Activated naive CD4-positive, alpha-beta T cell treated with anti-CD3 and anti-CD28 coated beads, Interleukin-2, amount 50 U/mL, for 72 hours (primary cell): ENCODE results near the gene SFR1. TPM values are rescaled to one million over a fixed set of nuclear protein-coding genes. Genes with fewer than 3 reads are reported as not detected.

Experiments used
- ATAC-seq, 2 donors: fragments of 150-1000 bp; cut with Tn5 transposase; 2 replicates each; pipeline ENCODE4 v1.10.0; 2021; ENCODE audit warnings: mild to moderate bottlenecking in 2 of 2, moderate library complexity in 2 of 2
- DNase-seq, 2 donors: peaks; one replicate each; pipeline ENCODE4 v3.0.0; 2021 to 2022; ENCODE audit warnings: low spot score in 2 of 2
- H3K27ac Mint-ChIP-seq, 2 donors: one replicate each; pipeline ENCODE4 v1.8.0; 2022; ENCODE audit warnings: mild to moderate bottlenecking in 2 of 2, mixed read lengths in 2 of 2
- H3K36me3 Mint-ChIP-seq, 2 donors: one replicate each; pipeline ENCODE4 v1.8.0; 2022; ENCODE audit warnings: mixed read lengths in 2 of 2
- H3K9me3 Mint-ChIP-seq, 2 donors: one replicate each; pipeline ENCODE4 v1.8.0; 2022; ENCODE audit warnings: mixed read lengths in 2 of 2
- total RNA-seq, 2 donors: library from RNA; stranded (reverse); gene quantifications; one replicate each; pipeline ENCODE4 v1.2.3, GENCODE V29; 2022

The SFR1 gene, protein sequence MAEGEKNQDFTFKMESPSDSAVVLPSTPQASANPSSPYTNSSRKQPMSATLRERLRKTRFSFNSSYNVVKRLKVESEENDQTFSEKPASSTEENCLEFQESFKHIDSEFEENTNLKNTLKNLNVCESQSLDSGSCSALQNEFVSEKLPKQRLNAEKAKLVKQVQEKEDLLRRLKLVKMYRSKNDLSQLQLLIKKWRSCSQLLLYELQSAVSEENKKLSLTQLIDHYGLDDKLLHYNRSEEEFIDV
- total RNA-seq, result 10 to 100 TPM; 14.8 to 19.4 TPM

DNA sequence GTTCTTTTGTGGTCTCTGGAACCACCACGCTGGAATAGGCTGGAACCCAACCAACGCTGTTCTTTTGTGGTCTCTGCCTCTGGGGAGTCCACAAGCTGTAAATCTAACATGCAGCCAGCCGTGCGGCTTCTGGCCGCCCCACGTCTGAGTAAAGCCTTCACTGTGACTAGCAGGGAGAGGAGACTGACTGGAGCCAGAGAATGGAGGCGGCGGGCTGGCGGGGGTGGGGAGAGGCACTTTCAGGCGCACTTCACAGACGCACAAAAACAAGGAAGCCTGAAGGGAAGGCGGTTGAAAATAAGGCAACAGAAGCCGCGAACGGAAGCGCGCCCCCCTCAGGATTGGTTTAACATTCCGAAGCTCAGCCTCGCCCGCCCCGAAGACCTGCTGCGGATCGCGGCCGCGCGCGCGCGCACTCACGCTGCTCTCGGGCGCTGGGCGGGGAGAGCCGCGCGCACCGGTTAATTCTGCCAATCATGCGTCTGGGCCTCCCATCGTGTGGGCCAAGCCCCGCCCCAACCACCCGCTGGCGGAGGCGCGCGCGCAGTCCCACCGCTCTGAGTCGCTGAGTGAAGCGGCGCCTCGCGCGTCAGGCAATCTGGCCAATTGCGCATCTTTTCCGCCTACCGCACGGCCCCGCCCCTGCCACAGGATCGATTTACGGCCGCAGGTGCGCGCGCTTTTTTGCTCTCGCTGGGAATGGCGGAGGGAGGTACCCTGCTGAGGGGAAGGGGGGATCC lies at the start of gene SFR1:
SFR1 (plus strand) TSS at position 687 of the 740 bp plus-strand sequence; CDS start at position 700, 13 bp downstream.
- H3K9me3 Mint-ChIP-seq, result no peaks in the 10 kb centered on the region
- peak; percentile 88 to 94 for ATAC-seq
- H3K27ac Mint-ChIP-seq, result peak within 1 kb of the TSS; percentile 97 to 98
- peak; percentile 98 to 100 for DNase-seq
- H3K36me3 Mint-ChIP-seq, result peaks cover 3 to 5% of the 10 kb centered on the region in 2 donors

- Mint-ChIP-seq H3K9me3 (no peaks in the 10 kb centered on the region), H3K27ac (no peak overlapping the region), H3K36me3 (no peaks in the 10 kb centered on the region)
- ATAC-seq (no peak), DNase-seq (no peak)
Measured at GRCh38 chr10:104072786-104073185, 49.2 kb upstream of the SFR1 start.

DNA sequence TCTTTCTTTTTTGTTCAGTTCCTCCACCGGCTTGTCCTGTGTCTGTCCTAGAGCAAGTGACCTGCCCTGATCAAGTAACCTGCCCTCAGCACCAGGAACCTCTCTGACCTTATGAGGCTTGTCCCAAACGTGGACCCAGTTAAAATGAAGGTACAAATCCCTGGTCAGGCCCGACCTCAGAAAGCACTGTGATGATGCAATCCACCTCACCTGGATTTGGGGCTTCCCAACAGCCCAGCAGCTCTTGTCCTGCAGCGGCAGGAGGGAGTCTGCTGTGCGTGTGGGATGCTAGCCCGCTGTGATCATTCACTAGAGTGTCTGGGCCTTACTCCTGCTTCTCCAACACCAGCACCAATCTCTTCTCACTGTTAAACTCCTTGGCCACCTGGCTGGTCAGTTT lies 47.5 kb upstream of the SFR1 start:
- ATAC-seq, result no peak
- Mint-ChIP-seq H3K9me3 (no peaks in the 10 kb centered on the region), H3K36me3 (no peaks in the 10 kb centered on the region), H3K27ac (no peak overlapping the region)
- no peak for DNase-seq

DNA sequence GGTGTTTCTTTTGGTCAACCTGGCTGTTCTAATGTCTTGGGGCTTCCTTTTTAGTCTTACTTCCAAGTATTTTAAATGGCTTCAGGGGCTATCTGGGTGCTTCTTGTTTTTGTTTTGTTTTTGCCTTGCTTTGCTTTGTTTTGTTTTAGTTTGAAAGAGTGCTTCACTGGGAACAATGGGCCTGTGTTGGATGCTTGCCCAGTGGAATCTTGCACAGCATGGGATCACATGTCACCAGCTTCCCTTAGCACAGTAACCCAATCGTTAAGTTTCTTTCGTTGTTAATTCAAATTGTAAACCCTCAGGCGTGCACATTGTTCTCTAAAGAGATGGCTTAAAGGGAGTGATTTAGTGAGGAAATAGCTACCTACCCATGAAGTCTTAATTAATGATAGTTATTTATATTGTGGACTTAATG lies 45.2 kb upstream of the SFR1 start:
- Mint-ChIP-seq H3K36me3 (no peaks in the 10 kb centered on the region), H3K9me3 (no peaks in the 10 kb centered on the region), H3K27ac (no peak overlapping the region)
- DNase-seq (no peak), ATAC-seq (no peak)

- Mint-ChIP-seq H3K9me3 (no peaks in the 10 kb centered on the region), H3K36me3 (no peaks in the 10 kb centered on the region), H3K27ac (no peak overlapping the region)
- no peak for ATAC-seq
- no peak for DNase-seq
Measured at GRCh38 chr10:104077247-104077646, 44.7 kb upstream of the SFR1 start.

- DNase-seq, result no peak
- H3K36me3 Mint-ChIP-seq, result no peaks in the 10 kb centered on the region
- H3K27ac Mint-ChIP-seq, result no peak overlapping the region
- ATAC-seq, result no peak
- no peaks in the 10 kb centered on the region for H3K9me3 Mint-ChIP-seq
Measured at GRCh38 chr10:104077663-104078151, 44.3 kb upstream of the SFR1 start.

- DNase-seq (no peak), ATAC-seq (peak in 1 of 2 donors; percentile 66)
- no peak overlapping the region for H3K27ac Mint-ChIP-seq
- H3K36me3 Mint-ChIP-seq, result no peaks in the 10 kb centered on the region
- H3K9me3 Mint-ChIP-seq, result no peaks in the 10 kb centered on the region
Measured at GRCh38 chr10:104080762-104081161, 41.2 kb upstream of the SFR1 start.

GRCh38 chr10:104081998-104082397 lies 40.0 kb upstream of the SFR1 start:
- Mint-ChIP-seq H3K27ac (peak overlapping the region in 1 of 2 donors; percentile 39), H3K9me3 (no peaks in the 10 kb centered on the region), H3K36me3 (no peaks in the 10 kb centered on the region)
- DNase-seq, result no peak
- ATAC-seq, result no peak

- Mint-ChIP-seq H3K27ac (no peak overlapping the region), H3K36me3 (no peaks in the 10 kb centered on the region), H3K9me3 (no peaks in the 10 kb centered on the region)
- DNase-seq (no peak), ATAC-seq (no peak)
Measured at GRCh38 chr10:104084482-104085142, 37.4 kb upstream of the SFR1 start.

DNA sequence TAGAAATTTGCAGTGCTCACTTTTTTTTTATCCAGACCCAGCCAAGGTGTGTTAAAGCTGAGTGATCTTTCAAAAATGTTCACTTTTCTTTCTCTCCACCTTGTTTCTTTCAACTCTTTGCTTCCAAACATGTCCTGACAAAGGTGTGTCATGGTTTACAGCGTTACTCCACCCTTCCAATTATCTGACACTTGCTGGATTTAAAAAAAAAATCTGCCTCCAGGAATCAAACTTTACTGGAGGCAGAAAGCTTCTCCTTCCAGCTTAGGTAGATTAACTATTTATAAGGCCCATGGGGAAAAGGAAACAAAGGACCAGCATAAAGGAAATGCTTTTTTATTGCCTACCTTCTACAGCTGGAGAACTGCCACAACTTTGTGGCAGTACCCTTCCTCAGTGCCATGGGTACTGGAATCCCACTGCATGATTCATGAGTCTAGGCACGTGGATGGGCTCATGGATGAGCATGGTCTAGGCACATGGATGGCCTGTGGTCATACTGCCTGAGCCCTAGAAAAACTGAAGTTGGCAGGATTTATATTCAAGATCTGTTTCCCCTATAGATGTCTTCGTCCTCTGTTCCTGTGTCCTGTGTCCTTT lies 36.1 kb upstream of the SFR1 start, which contains the start of gene COL17A1:
COL17A1 (minus strand) TSS at position 80 of the 600 bp plus-strand sequence. CDS start 5,207 bp downstream, outside the sequence.
- H3K9me3 Mint-ChIP-seq, result no peaks in the 10 kb centered on the region
- ATAC-seq, result no peak

GRCh38 chr10:104088239-104088638 lies 33.7 kb upstream of the SFR1 start:
- Mint-ChIP-seq H3K9me3 (no peaks in the 10 kb centered on the region), H3K27ac (no peak overlapping the region), H3K36me3 (no peaks in the 10 kb centered on the region)
- no peak for DNase-seq
- no peak for ATAC-seq

More for the DNA sequence above, 36.1 kb upstream of the SFR1 start, which contains the start of gene COL17A1:
- no peak for DNase-seq
- Mint-ChIP-seq H3K36me3 (no peaks in the 10 kb centered on the region), H3K27ac (no peak within 1 kb of the TSS)

DNA sequence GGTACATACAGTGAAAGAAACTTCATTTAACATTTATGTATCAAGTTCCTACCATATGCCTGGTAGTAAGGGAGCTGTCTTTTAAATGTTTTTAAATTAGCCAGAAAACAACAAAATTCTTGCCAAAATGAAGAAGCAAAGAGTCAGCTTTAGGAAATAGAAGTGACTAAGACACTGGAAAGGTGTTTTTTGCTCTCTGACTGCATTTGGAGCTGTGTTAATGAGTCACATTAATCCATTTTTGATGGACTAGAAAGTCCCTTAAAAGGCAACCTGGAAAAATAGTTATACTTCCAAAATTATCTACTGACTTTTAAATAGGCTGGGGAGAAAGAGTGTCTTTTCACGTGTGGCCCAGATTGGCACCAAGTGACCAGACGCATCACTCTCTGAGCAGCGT lies 32.4 kb upstream of the SFR1 start:
- Mint-ChIP-seq H3K27ac (no peak overlapping the region), H3K36me3 (no peaks in the 10 kb centered on the region), H3K9me3 (no peaks in the 10 kb centered on the region)
- DNase-seq (no peak), ATAC-seq (no peak)

DNA sequence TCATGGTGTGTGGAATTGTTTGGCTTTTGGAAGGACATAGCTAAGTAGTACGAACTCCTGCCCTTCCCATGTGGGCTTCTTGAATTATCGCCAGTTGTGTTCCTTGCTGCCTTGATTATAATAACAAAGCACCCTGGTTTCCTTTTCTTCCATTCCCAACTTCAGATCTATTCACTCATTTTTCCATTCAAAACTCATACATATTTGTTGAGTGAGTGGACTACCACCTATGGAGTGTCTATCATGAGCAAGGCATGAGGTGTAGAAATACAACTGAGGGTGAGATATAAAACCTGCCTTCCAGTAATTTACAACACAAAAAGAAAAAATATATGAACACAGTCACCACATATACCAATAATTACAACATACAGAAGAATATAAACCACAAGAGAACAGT lies 31.4 kb upstream of the SFR1 start:
- no peaks in the 10 kb centered on the region for H3K9me3 Mint-ChIP-seq
- H3K36me3 Mint-ChIP-seq, result no peaks in the 10 kb centered on the region
- DNase-seq, result no peak
- H3K27ac Mint-ChIP-seq, result no peak overlapping the region
- no peak for ATAC-seq

DNA sequence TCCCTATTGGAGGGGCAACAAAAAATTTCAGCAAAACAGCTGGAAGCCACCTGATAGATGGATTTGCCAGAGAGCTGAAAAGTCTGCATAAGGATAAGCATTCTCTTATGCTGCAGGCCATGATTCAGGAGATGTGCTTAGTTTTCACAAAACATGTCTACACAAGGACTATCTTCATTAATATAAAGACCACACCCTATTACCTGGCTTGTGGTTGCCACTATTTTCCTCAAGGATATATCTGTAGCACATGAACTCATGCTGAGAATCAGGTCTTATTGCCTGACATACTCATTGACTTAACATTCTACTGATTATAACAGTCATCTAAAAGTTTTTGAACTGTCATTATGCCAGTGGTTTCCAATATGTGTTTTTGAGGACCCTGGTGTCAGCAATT lies 29.2 kb upstream of the SFR1 start:
- DNase-seq (no peak), ATAC-seq (no peak)
- Mint-ChIP-seq H3K36me3 (peaks cover 0 to 4% of the 10 kb centered on the region in 2 donors), H3K9me3 (peaks cover 0 to 3% of the 10 kb centered on the region in 2 donors), H3K27ac (no peak overlapping the region)

GRCh38 chr10:104096692-104097091 lies 25.3 kb upstream of the SFR1 start:
- ATAC-seq (no peak), DNase-seq (no peak)
- H3K36me3 Mint-ChIP-seq, result peaks cover 0 to 4% of the 10 kb centered on the region in 2 donors
- no peak overlapping the region for H3K27ac Mint-ChIP-seq
- peaks cover 0 to 3% of the 10 kb centered on the region in 2 donors for H3K9me3 Mint-ChIP-seq

GRCh38 chr10:104098358-104098925 lies 23.5 kb upstream of the SFR1 start:
- Mint-ChIP-seq H3K9me3 (peaks cover 0 to 3% of the 10 kb centered on the region in 2 donors), H3K27ac (no peak overlapping the region), H3K36me3 (peaks cover 0 to 4% of the 10 kb centered on the region in 2 donors)
- ATAC-seq, result no peak
- DNase-seq, result no peak
